M059J (cell line): ENCODE results near the gene TES. TPM values are rescaled to one million over a fixed set of nuclear protein-coding genes. Genes with fewer than 3 reads are reported as not detected.
"Not testable (repeated sequence)": the region's sequence is repeated elsewhere in the genome, so short reads cannot be mapped to it uniquely, and the experiment has no call there.

Experiments used
- DNase-seq: peaks from one replicate; pipeline ENCODE4 v3.0.0-alpha.2; 2012; ENCODE audit warnings: low read depth
- total RNA-seq: library from RNA; depleted of rRNA; stranded (reverse); fragments of >200 nt; shearing (Covaris generic); gene quantifications from 2 replicates; pipeline ENCODE4 v1.2.3, GENCODE V29; 2014; rRNA removed

TES gene
- total RNA-seq, 1 experiment from 2014 or later, result 0.20 TPM

- no peak for DNase-seq
These were observed 74.1 kb downstream of the TES start for GRCh38 chr7:116284390-116284789.

- DNase-seq, result no peak
These were observed 74.9 kb downstream of the TES start for GRCh38 chr7:116285252-116285651.

- no peak for DNase-seq
These were observed 80.4 kb downstream of the TES start for GRCh38 chr7:116290740-116291139.

GRCh38 chr7:116291937-116292336 is 81.6 kb downstream of the TES start:
- DNase-seq, result no peak

GRCh38 chr7:116292381-116292780 is 82.0 kb downstream of the TES start:
- no peak for DNase-seq

- DNase-seq, result no peak
These were observed 82.8 kb downstream of the TES start for GRCh38 chr7:116293139-116293538.

GRCh38 chr7:116293633-116294032 is 83.3 kb downstream of the TES start:
- DNase-seq, result no peak

GRCh38 chr7:116295903-116296302 is 85.6 kb downstream of the TES start:
- DNase-seq, result not testable (repeated sequence)

GRCh38 chr7:116298055-116298454 is 87.7 kb downstream of the TES start:
- DNase-seq, result no peak

- DNase-seq, result no peak
These were observed 88.2 kb downstream of the TES start for GRCh38 chr7:116298576-116298975.

GRCh38 chr7:116305485-116306408 is 95.4 kb downstream of the TES start:
- no peak for DNase-seq

GRCh38 chr7:116306409-116307048 is 96.2 kb downstream of the TES start:
- no peak for DNase-seq

GRCh38 chr7:116307253-116307652 is 96.9 kb downstream of the TES start:
- no peak for DNase-seq

Other genes with a start within 250 kb of the TES start
- 0.02 and 0.32 TPM in 2 replicates for gene TFEC, start 179.8 kb upstream of the TES start, total RNA-seq